Endothelial cell of umbilical vein (primary cell): Measurements from ENCODE around the gene CLDN7. TPM values are rescaled to one million over a fixed set of nuclear protein-coding genes. Genes with fewer than 3 reads are reported as not detected.

Experiments used
- BruUV-seq: library from RNA; stranded (reverse); fragments of 400-500 nt; replicated peaks from 2 replicates; lab custom pipeline; 2021; lab: Mats Ljungman, UMichigan
- CTCF ChIA-PET: fragments of 300-600, 350-600 bp; sonication (Branson Sonifier 250); formaldehyde crosslinking; loops from one replicate; lab custom pipeline; 2021; ENCODE audit warnings: antibody characterized with exemption, inconsistent platforms; lab: Charles Lee
- POLR2A ChIA-PET: fragments of 300-600, 350-600 bp; sonication (Branson Sonifier 250); formaldehyde crosslinking; loops from one replicate; lab custom pipeline; 2021; ENCODE audit warnings: antibody characterized with exemption, inconsistent platforms; lab: Charles Lee
- DNase-seq: peaks from one replicate; pipeline ENCODE4 v3.0.0-alpha.2; 2011; ENCODE audit warnings: low read depth, low spot score
- FAIRE-seq: peaks from 2 replicates; lab custom pipeline; 2011; peaks lifted over from hg19 to GRCh38; lab: Jason Lieb, UNC
- H2AFZ ChIP-seq: 2 replicates; pipeline ENCODE4 v1.6.0; 2012; ENCODE audit warnings: low read depth, low read length, control low read depth, inconsistent platforms
- H3K27ac ChIP-seq: 2 replicates; pipeline ENCODE4 v1.5.1; 2011; ENCODE audit warnings: low read depth, mild to moderate bottlenecking, control low read depth, low read length, moderate library complexity; ENCODE audit not compliant: insufficient read depth
- H3K27me3 ChIP-seq, 2 experiments: 2 replicates each; pipeline versions ENCODE4 v1.6.0 to v1.6.1; 2011; ENCODE audit warnings: low read length in 2 of 2, mixed read lengths in 1 of 2; ENCODE audit not compliant: control insufficient read depth in 2 of 2, insufficient read depth in 2 of 2
- H3K36me3 ChIP-seq, 2 experiments: 2 replicates in 1 of 2; 3 replicates in 1 of 2; pipeline ENCODE4 v1.5.1; 2011; ENCODE audit warnings: low read length in 2 of 2, mild to moderate bottlenecking in 1 of 2, moderate library complexity in 1 of 2; ENCODE audit not compliant: control insufficient read depth in 2 of 2, insufficient read depth in 2 of 2; ENCODE audit errors: extremely low read depth in 1 of 2
- H3K4me1 ChIP-seq: 3 replicates; pipeline ENCODE4 v1.5.1; 2011; ENCODE audit warnings: mild to moderate bottlenecking, low read length; ENCODE audit not compliant: control insufficient read depth, insufficient read depth; ENCODE audit errors: extremely low read depth
- H3K4me2 ChIP-seq: 2 replicates; pipeline ENCODE4 v1.6.1; 2011; ENCODE audit warnings: low read length, control low read depth, mixed read lengths; ENCODE audit not compliant: insufficient read depth
- H3K4me3 ChIP-seq, 3 experiments: fragments of 200-600 bp in 1 of 3; sonication (generic), shearing (Covaris generic) in 1 of 3; replicated peaks in 1 of 3; 2 replicates each; pipeline ENCODE4 v1.5.1; 2011 to 2016; ENCODE audit warnings: control low read depth in 3 of 3, low read length in 3 of 3, mild to moderate bottlenecking in 2 of 3, inconsistent platforms in 1 of 3, low read depth in 1 of 3, moderate library complexity in 1 of 3; ENCODE audit not compliant: insufficient read depth in 1 of 3
- H3K79me2 ChIP-seq: 2 replicates; pipeline ENCODE4 v1.6.0; 2012; ENCODE audit warnings: low read length, inconsistent platforms; ENCODE audit not compliant: control insufficient read depth, insufficient read depth
- H3K9ac ChIP-seq: replicated peaks from 2 replicates; pipeline ENCODE3; 2011; ENCODE audit warnings: low read length, control low read depth; ENCODE audit not compliant: insufficient read depth; ENCODE audit errors: extremely low read depth
- H3K9me1 ChIP-seq: replicated peaks from 3 replicates; pipeline ENCODE4 v1.6.0; 2011; ENCODE audit warnings: mild to moderate bottlenecking, low read length; ENCODE audit not compliant: control insufficient read depth, insufficient read depth; ENCODE audit errors: extremely low read depth
- H3K9me3 ChIP-seq: replicated peaks from 2 replicates; pipeline ENCODE4 v1.5.1; 2012; ENCODE audit warnings: low read length, inconsistent platforms; ENCODE audit not compliant: control insufficient read depth, insufficient read depth
- H4K20me1 ChIP-seq: replicated peaks from 2 replicates; pipeline ENCODE3; 2011; ENCODE audit warnings: mild to moderate bottlenecking, low read length; ENCODE audit not compliant: control insufficient read depth, insufficient read depth; ENCODE audit errors: extremely low read depth
- EZH2 ChIP-seq: IDR thresholded peaks from 2 replicates; pipeline ENCODE4 v1.6.1; 2012; ENCODE audit warnings: borderline replicate concordance, low read depth, mild to moderate bottlenecking, moderate library complexity, low read length, inconsistent platforms; ENCODE audit not compliant: severe bottlenecking
- FOS ChIP-seq: IDR thresholded peaks from 2 replicates; pipeline ENCODE4 v1.6.1; 2011; ENCODE audit warnings: mild to moderate bottlenecking, low read length, moderate library complexity, borderline replicate concordance; ENCODE audit not compliant: insufficient read depth
- GATA2 ChIP-seq: IDR thresholded peaks from 2 replicates; pipeline ENCODE4 v1.7.0; 2011; ENCODE audit warnings: low read depth, mild to moderate bottlenecking, moderate library complexity, mixed read lengths, low read length; ENCODE audit not compliant: insufficient read length, insufficient read depth
- JUN ChIP-seq: IDR thresholded peaks from 2 replicates; pipeline ENCODE4 v1.6.1; 2011; ENCODE audit warnings: borderline replicate concordance, low read depth; ENCODE audit not compliant: insufficient read length, insufficient read depth
- MYC ChIP-seq: IDR thresholded peaks from one replicate; pipeline ENCODE4 v1.6.1; 2011; ENCODE audit warnings: mild to moderate bottlenecking, low read depth, low read length
- POLR2A ChIP-seq: IDR thresholded peaks from 2 replicates; pipeline ENCODE4 v1.6.1; 2012; ENCODE audit warnings: low read depth, mild to moderate bottlenecking, control low read depth, low read length
- POLR2AphosphoS5 ChIP-seq: IDR thresholded peaks from 2 replicates; pipeline ENCODE4 v1.6.1; 2012; ENCODE audit warnings: low read depth, mild to moderate bottlenecking, control low read depth, low read length, moderate library complexity; ENCODE audit not compliant: insufficient read depth
- dilution Hi-C: fragments of 300-500 bp; cut with MboI; formaldehyde crosslinking; loops from one replicate; pipeline ENCODE4 v1.15.0; 2019; ENCODE audit warnings: low sequenced_read_pairs; ENCODE audit not compliant: extremely low pct_ligation_motif_present
- intact Hi-C: fragments of 100-400 bp; cut with micrococcal nuclease; formaldehyde crosslinking; loops from one replicate; pipeline ENCODE4 v1.10.0; 2022
- polyA plus RNA-seq, 4 experiments: library from polyadenylated mRNA; depleted of rRNA in 3 of 4; stranded (reverse) in 3 of 4; unstranded in 1 of 4; fragments of >200 nt; gene quantifications; 2 replicates each; pipeline versions ENCODE4 v1.2.1 to v1.2.3, GENCODE V29; 2011 to 2012; ENCODE audit warnings: missing spikeins in 1 of 4
- total RNA-seq: library from RNA; stranded (reverse); gene quantifications from 2 replicates; pipeline ENCODE4 v1.2.3, GENCODE V29; 2021
- TF ChIP-seq, protein P1 (sequence below), 2 donors: IDR thresholded peaks; 1 replicate in 1 of 2; 2 replicates in 1 of 2; pipeline ENCODE4 v1.5.1; 2011; ENCODE audit warnings: low read length in 2 of 2, mild to moderate bottlenecking in 2 of 2, moderate library complexity in 2 of 2, control low read depth in 1 of 2, inconsistent platforms in 1 of 2, low read depth in 1 of 2; ENCODE audit not compliant: insufficient read depth in 1 of 2; ENCODE audit errors: extremely low read depth in 1 of 2
- TF ChIP-seq, protein P2 (sequence below): IDR thresholded peaks from 2 replicates; pipeline ENCODE4 v1.6.1; 2011; ENCODE audit not compliant: insufficient read depth, insufficient read length

Gene CLDN7
- total and polyA plus RNA-seq, 2 donors (not counting 3 experiments of a cell fraction or from before 2014, with no cell fraction given) = 25.4 to 25.7 TPM

DNA sequence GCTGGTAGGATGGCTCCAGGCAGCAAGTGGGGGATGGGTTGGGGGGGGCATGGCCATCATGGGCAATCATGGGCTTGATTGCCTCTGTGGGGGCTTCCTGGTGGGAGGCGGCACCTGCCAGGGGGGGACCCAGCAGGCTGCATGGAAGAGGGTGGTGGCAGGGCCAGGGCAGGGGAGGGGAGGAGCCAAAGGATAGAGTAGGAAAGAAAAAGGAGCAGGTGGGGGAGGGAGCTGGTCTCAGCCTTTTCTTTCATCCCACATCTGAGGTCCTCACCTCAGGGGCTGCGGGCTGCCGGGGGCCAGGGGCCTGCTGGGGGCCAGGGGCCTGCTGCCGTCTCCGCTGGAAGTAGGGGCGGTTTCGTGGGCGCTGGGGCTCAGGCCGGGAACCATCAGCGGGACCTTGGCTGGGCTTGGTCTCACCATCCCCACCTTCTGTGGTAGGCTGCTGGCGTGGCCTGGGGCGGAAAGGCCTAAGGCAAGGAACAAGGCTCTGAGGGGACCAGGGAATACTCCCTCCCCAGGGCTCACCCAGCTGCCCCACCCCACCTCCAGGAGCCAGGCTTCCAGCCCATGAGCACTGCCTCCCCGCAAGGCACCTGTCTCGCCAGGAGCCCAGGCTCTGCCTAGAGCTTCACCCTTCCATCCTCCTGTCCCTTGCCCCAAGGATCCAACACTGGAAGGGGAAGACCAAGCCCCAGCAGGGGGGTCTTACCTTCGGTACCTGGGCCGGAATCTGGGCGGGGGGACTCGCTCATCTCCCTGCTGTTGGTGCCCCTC, 27.2 kb upstream of the CLDN7 start:
- intact Hi-C loops = no loop called here
- BruUV-seq = no TSS peak
- no peak overlapping the region for H3K4me2 ChIP-seq
- DNase-seq = no peak
- H2AFZ ChIP-seq = no peak overlapping the region
- no peaks in the 10 kb centered on the region for H3K79me2 ChIP-seq
- no peak overlapping the region for H3K9ac ChIP-seq
- H3K9me1 ChIP-seq = no peaks in the 10 kb centered on the region
- dilution Hi-C loops = no loop called here
- H3K4me1 ChIP-seq = no peaks in the 10 kb centered on the region
- H3K27me3 ChIP-seq = peaks cover 20 to 40% of the 10 kb centered on the region in 2 experiments
- FAIRE-seq = no peak
- H4K20me1 ChIP-seq = no peaks in the 10 kb centered on the region
- no peaks in the 10 kb centered on the region for H3K9me3 ChIP-seq
- CTCF ChIA-PET = interaction anchor here (0.8 to 10.2 kb wide), 2 partner anchors 8 to 9 kb away, joined by 3 to 170 read pairs; no protein-coding TSS in a partner anchor
- TF ChIP-seq MYC (no peak), GATA2 (no peak), FOS (no peak), JUN (no peak), POLR2A (no peak), EZH2 (no peak), POLR2AphosphoS5 (no peak)
- TF ChIP-seq, protein P1, sequence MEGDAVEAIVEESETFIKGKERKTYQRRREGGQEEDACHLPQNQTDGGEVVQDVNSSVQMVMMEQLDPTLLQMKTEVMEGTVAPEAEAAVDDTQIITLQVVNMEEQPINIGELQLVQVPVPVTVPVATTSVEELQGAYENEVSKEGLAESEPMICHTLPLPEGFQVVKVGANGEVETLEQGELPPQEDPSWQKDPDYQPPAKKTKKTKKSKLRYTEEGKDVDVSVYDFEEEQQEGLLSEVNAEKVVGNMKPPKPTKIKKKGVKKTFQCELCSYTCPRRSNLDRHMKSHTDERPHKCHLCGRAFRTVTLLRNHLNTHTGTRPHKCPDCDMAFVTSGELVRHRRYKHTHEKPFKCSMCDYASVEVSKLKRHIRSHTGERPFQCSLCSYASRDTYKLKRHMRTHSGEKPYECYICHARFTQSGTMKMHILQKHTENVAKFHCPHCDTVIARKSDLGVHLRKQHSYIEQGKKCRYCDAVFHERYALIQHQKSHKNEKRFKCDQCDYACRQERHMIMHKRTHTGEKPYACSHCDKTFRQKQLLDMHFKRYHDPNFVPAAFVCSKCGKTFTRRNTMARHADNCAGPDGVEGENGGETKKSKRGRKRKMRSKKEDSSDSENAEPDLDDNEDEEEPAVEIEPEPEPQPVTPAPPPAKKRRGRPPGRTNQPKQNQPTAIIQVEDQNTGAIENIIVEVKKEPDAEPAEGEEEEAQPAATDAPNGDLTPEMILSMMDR (IDR thresholded peaks at IDR 0.05; ENCODE audit: extremely low read depth in 1 of 2, insufficient read depth in 1 of 2, low read depth in 1 of 2, low read length in 2 of 2) = no peak
- TF ChIP-seq, protein P2, sequence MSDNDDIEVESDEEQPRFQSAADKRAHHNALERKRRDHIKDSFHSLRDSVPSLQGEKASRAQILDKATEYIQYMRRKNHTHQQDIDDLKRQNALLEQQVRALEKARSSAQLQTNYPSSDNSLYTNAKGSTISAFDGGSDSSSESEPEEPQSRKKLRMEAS = no peak
- H3K36me3 ChIP-seq = no peaks in the 10 kb centered on the region
- no peak overlapping the region for H3K4me3 ChIP-seq
- POLR2A ChIA-PET = no interaction called here
- no peak overlapping the region for H3K27ac ChIP-seq
